Coronary artery (tissue), 2 donors: ENCODE measurements around the gene COPS2.

Experiments
- DNase-seq: peaks from one replicate; pipeline ENCODE4 v3.0.0-alpha.2; 2017; ENCODE audit warnings: low spot score
- H3K27ac ChIP-seq, 2 donors: fragments of 200-600 bp; sonication (generic); one replicate each; pipeline ENCODE4 v1.5.1; 2016 to 2019
- H3K4me3 ChIP-seq: fragments of 200-600 bp; sonication (generic); 2 replicates; pipeline ENCODE4 v1.5.1; 2016; ENCODE audit warnings: mild to moderate bottlenecking, moderate library complexity
- CTCF ChIP-seq: fragments of 200-600 bp; sonication (generic); IDR thresholded peaks from one replicate; pipeline ENCODE4 v1.5.1; 2019; ENCODE audit warnings: antibody characterized with exemption

The COPS2 gene

GRCh38 chr15:49110158-49110944 is 45.0 kb downstream of the COPS2 start:
- TF ChIP-seq CTCF: no peak
- no peak overlapping the region for H3K4me3 ChIP-seq
- no peak overlapping the region for H3K27ac ChIP-seq
- DNase-seq: no peak

GRCh38 chr15:49103002-49103401 is 52.4 kb downstream of the COPS2 start:
- H3K4me3 ChIP-seq: no peak overlapping the region
- TF ChIP-seq CTCF: no peak

GRCh38 chr15:49101536-49101935 is 53.9 kb downstream of the COPS2 start:
- DNase-seq: no peak
- Histone ChIP-seq H3K4me3 (no peak overlapping the region), H3K27ac (no peak overlapping the region)
- TF ChIP-seq CTCF: no peak

More at GRCh38 chr15:49103002-49103401, 52.4 kb downstream of the COPS2 start:
- no peak for DNase-seq
- no peak overlapping the region for H3K27ac ChIP-seq

- no peak overlapping the region for H3K4me3 ChIP-seq
- no peak for TF ChIP-seq CTCF
- no peak for DNase-seq
- H3K27ac ChIP-seq: no peak overlapping the region
These were observed 59.2 kb downstream of the COPS2 start for GRCh38 chr15:49096090-49096750.

- Histone ChIP-seq H3K4me3 (no peak overlapping the region), H3K27ac (no peak overlapping the region)
- no peak for TF ChIP-seq CTCF
- DNase-seq: no peak
These were observed 60.5 kb downstream of the COPS2 start for GRCh38 chr15:49094923-49095322.

GRCh38 chr15:49093252-49094105 is 61.9 kb downstream of the COPS2 start:
- no peak overlapping the region for H3K4me3 ChIP-seq
- H3K27ac ChIP-seq: no peak overlapping the region
- no peak for TF ChIP-seq CTCF
- DNase-seq: no peak
